ENCODE measurements around the gene ENG. TPM values are rescaled to one million over a fixed set of nuclear protein-coding genes. Genes with fewer than 3 reads are reported as not detected.
A peak's percentile ranks its signal among the peaks of the same experiment; 100 is the strongest.

The ENG gene
- total and polyA plus RNA-seq, 2 of the 8 experiments (the other 6 are each of a cell fraction or from before 2014, with no cell fraction given) = 1.8 to 4.4 TPM

DNA sequence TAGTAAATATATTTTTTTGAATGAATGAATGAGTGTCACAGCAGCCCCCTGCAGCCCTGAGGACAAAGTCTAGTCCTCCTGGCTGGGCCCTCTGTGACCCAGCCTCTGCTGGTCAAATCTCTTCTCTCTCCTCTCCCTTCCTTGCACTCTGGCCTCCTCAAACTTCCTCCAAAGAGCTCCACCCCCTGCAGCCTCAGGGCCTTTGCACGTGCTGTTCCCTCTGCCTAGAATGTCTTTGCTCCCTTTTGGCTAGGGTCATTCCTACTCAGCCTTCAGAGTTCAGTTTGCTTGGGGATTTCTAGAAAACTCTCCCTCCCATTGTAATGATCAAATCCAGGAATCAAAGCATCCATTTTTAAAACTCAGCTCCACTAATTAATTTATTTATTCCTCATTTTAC, 89.0 kb downstream of the ENG start:
- no peak overlapping the region for H3K56ac ChIP-seq (replicated peaks; ENCODE audit: insufficient read length, low read depth, low read length)
- H2BK5ac ChIP-seq (ENCODE audit: low read depth, low read length) = no peak overlapping the region
- H2BK120ac ChIP-seq (replicated peaks; ENCODE audit: low read depth, low read length) = no peak overlapping the region
- no peak overlapping the region for H3K4me3 ChIP-seq (ENCODE audit: extremely low read depth in 1 of 4, insufficient read depth in 2 of 4, low read depth in 3 of 4, low read length in 4 of 4)
- H3K79me2 ChIP-seq (ENCODE audit: control insufficient read depth in 1 of 2, insufficient read depth in 2 of 2, low read length in 2 of 2) = no peaks in the 10 kb centered on the region
- no peak overlapping the region for H2AFZ ChIP-seq (ENCODE audit: low read length)
- no peak overlapping the region for H2BK20ac ChIP-seq (ENCODE audit: low read length)
- TF ChIP-seq POLR2AphosphoS5 (IDR thresholded peaks at IDR 0.05; ENCODE audit: low read depth, low read length) (no peak), KDM1A (IDR thresholded peaks at IDR 0.05; ENCODE audit: borderline replicate concordance, low read length) (peak; percentile 54; the same call in 1 of the 2 replicates), CBX8 (IDR thresholded peaks at IDR 0.05; ENCODE audit: borderline replicate concordance, low read depth, low read length) (no peak), ZNF274 (IDR thresholded peaks at IDR 0.05; ENCODE audit: borderline replicate concordance, extremely low read depth, low read length) (no peak)
- H4K5ac ChIP-seq (ENCODE audit: insufficient read length, low read depth, low read length) = no peak overlapping the region
- H3K4ac ChIP-seq (replicated peaks; ENCODE audit: insufficient read length, low read depth, low read length) = no peak overlapping the region
- no peak overlapping the region for H2AK5ac ChIP-seq (ENCODE audit: low read depth, low read length)
- no peaks in the 10 kb centered on the region for H3K9me3 ChIP-seq (ENCODE audit: insufficient read depth in 2 of 2, low read depth in 1 of 2, low read length in 1 of 2)
- CTCF ChIA-PET (ENCODE audit: partially characterized antibody) = interaction anchor here (0.6 to 14.6 kb wide), 15 partner anchors 9 to 131 kb away, joined by 3 to 227 read pairs (median 4); partner anchors contain the start of genes AK1, CDK9, SH2D3C and TOR2A
- H3K79me1 ChIP-seq (ENCODE audit: low read depth, low read length) = no peaks in the 10 kb centered on the region
- H3K23me2 ChIP-seq (ENCODE audit: low read depth, low read length) = no peaks in the 10 kb centered on the region
- DNase-seq (ENCODE audit: low read depth in 1 of 2, low spot score in 2 of 2) (no peak), FAIRE-seq (no peak)
- no peak overlapping the region for H4K91ac ChIP-seq (replicated peaks; ENCODE audit: insufficient read length, low read length)
- H2BK15ac ChIP-seq (ENCODE audit: low read length) = no peak overlapping the region
- WGBS, 2 experiments (ENCODE audit: extremely low coverage in 1 of 2, insufficient coverage in 1 of 2, insufficient read length in 1 of 2, insufficient replicate concordance in 2 of 2, low coverage in 1 of 2, low lambda C conversion rate in 2 of 2, missing lambda C conversion rate in 1 of 2) = 95% methylated on average over 1 of the region's 1 CpG; no CpG with 5 or more reads in 1 of the 2 experiments
- no peak overlapping the region for H4K8ac ChIP-seq (ENCODE audit: extremely low read depth, insufficient read depth, low read length)
- H3K23ac ChIP-seq (ENCODE audit: insufficient read length) = no peak overlapping the region
- H3K9ac ChIP-seq (replicated peaks in 1 of 4; ENCODE audit: extremely low read depth in 1 of 4, low read depth in 3 of 4, low read length in 3 of 4) = no peak overlapping the region
- peaks cover 0 to 26% (median 16%) of the 10 kb centered on the region in 4 experiments; a peak in 6 of 7 replicates for H3K4me1 ChIP-seq (replicated peaks in 1 of 4; ENCODE audit: control insufficient read depth in 3 of 4, insufficient read depth in 4 of 4, low read length in 3 of 4)
- no peak overlapping the region for H3K27ac ChIP-seq (ENCODE audit: low read depth, low read length)
- no peak overlapping the region for H3K14ac ChIP-seq (ENCODE audit: insufficient read length)
- no peaks in the 10 kb centered on the region for H3K36me3 ChIP-seq (ENCODE audit: control insufficient read depth in 2 of 4, insufficient read depth in 4 of 4, low read length in 3 of 4)
- POLR2A ChIA-PET (ENCODE audit: partially characterized antibody) = interaction anchor here (0.9 to 1.8 kb wide), 4 partner anchors 27 to 111 kb away, joined by 3 to 5 read pairs (median 4); partner anchors contain the start of gene TOR2A
- H3K4me2 ChIP-seq (ENCODE audit: insufficient read depth in 1 of 2, low read depth in 2 of 2, low read length in 2 of 2) = no peak overlapping the region
- H4K20me1 ChIP-seq (replicated peaks in 1 of 2; ENCODE audit: control insufficient read depth in 1 of 2, insufficient read depth in 2 of 2, low read length in 2 of 2) = no peaks in the 10 kb centered on the region
- no peak overlapping the region; the same call in 1 of the 2 replicates for H3K18ac ChIP-seq (ENCODE audit: extremely low read depth, low read length)
- H3K27me3 ChIP-seq (replicated peaks in 1 of 4; ENCODE audit: control insufficient read depth in 3 of 4, extremely low read depth in 1 of 4, insufficient read depth in 3 of 4, low read length in 3 of 4) = no peaks in the 10 kb centered on the region
- H2BK12ac ChIP-seq (ENCODE audit: low read depth, low read length) = 0 out of 2 replicates have a peak overlapping the region, but pooled peaks have one; percentile 60
